Measurements from ENCODE around the gene NMBR.

NMBR gene

DNA sequence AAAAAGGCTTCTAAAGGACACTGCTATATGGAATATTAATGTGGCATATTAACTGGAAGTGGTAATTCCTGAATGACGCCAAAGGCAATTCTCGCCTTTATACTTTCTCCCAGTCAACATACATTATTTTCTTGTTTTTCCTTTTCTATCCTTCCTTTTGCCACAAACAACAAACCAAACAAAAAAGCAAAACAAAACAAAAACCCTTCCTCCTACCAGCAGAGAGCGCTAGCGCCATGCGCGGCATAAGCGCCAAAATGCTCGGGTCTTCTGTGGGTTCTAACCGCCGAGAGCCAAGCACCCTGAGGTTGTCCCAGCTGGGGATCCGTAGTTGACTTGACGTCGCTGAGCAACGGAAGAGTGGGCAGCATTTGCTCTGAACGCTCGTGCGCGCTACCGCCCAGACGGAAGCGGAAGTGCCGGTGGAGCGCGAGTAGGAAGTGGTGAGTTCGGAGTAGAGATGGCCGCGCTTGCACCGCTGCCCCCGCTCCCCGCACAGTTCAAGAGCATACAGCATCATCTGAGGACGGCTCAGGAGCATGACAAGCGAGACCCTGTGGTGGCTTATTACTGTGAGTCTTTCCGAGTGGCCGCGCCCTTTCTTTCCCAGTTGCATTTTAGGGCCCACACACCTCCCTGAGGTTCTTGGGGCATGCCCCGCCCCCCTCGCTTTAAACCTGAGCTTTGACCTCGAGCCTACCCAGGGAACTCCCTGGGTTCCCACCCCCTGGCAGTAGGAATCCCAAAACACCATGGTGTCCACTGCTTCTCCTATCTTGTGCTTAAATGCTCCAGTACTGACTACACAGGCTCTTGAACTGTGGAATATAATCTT, at the start of gene NMBR, which contains the start of gene VTA1:
TSS of gene NMBR (minus strand) at position 295 of the 835 bp plus-strand sequence. CDS start 58,464 bp downstream, outside the sequence.
TSS of gene VTA1 (plus strand) at position 436 of the 835 bp plus-strand sequence. CDS start at position 461, 25 bp downstream.
- Histone ChIP-seq H4K20me1 (ENCODE audit: insufficient read depth, low read length) (no peaks in the 10 kb centered on the region; the same call in 1 of the 2 replicates), H3K9me2 (replicated peaks; ENCODE audit: insufficient read depth, low read length) (no peaks in the 10 kb centered on the region), H3K4me2 (ENCODE audit: low read depth, low read length) (peak within 1 kb of the TSS; percentile 72), H3K27me3 (replicated peaks; ENCODE audit: insufficient read depth, low read length) (no peaks in the 10 kb centered on the region), H3K27ac (ENCODE audit: low read length) (peak within 1 kb of the TSS; percentile 32; the same call in 1 of the 2 replicates), H3F3A (ENCODE audit: insufficient read depth, low read length) (no peaks in the 10 kb centered on the region), H3K9ac (ENCODE audit: low read length) (peak within 1 kb of the TSS; percentile 67), H3K79me2 (ENCODE audit: low read length) (peaks cover 50% of the 10 kb centered on the region), H3K9me3 (replicated peaks; ENCODE audit: insufficient read depth, low read length) (no peaks in the 10 kb centered on the region), H3K36me3 (replicated peaks; ENCODE audit: insufficient read depth, low read length) (no peaks in the 10 kb centered on the region), H2AFZ (ENCODE audit: low read length) (peak within 1 kb of the TSS; percentile 71), H3K4me1 (ENCODE audit: low read length) (peaks cover 9% of the 10 kb centered on the region), H3K4me3 (ENCODE audit: low read length) (peak within 1 kb of the TSS; percentile 87)
- TF ChIP-seq EZH2 (optimal IDR thresholded peaks at IDR 0.05; ENCODE audit: low read depth, low read length) (no peak), EZH2phosphoT487 (IDR thresholded peaks at IDR 0.05; ENCODE audit: low read length) (no peak)
- TF ChIP-seq, protein P1, sequence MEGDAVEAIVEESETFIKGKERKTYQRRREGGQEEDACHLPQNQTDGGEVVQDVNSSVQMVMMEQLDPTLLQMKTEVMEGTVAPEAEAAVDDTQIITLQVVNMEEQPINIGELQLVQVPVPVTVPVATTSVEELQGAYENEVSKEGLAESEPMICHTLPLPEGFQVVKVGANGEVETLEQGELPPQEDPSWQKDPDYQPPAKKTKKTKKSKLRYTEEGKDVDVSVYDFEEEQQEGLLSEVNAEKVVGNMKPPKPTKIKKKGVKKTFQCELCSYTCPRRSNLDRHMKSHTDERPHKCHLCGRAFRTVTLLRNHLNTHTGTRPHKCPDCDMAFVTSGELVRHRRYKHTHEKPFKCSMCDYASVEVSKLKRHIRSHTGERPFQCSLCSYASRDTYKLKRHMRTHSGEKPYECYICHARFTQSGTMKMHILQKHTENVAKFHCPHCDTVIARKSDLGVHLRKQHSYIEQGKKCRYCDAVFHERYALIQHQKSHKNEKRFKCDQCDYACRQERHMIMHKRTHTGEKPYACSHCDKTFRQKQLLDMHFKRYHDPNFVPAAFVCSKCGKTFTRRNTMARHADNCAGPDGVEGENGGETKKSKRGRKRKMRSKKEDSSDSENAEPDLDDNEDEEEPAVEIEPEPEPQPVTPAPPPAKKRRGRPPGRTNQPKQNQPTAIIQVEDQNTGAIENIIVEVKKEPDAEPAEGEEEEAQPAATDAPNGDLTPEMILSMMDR (IDR thresholded peaks at IDR 0.05; ENCODE audit: low read length): peak; percentile 86
- peak; percentile 99 for DNase-seq

GRCh38 chr6:142195862-142196541, 49.1 kb upstream of the NMBR start:
- no peak for DNase-seq
- H3K9me2 ChIP-seq (replicated peaks; ENCODE audit: insufficient read depth, low read length): no peaks in the 10 kb centered on the region
- H3K4me2 ChIP-seq (ENCODE audit: low read depth, low read length): no peak overlapping the region
- H2AFZ ChIP-seq (ENCODE audit: low read length): no peak overlapping the region
- H3K9me3 ChIP-seq (replicated peaks; ENCODE audit: insufficient read depth, low read length): no peaks in the 10 kb centered on the region
- H3K27me3 ChIP-seq (replicated peaks; ENCODE audit: insufficient read depth, low read length): no peaks in the 10 kb centered on the region
- no peaks in the 10 kb centered on the region for H3F3A ChIP-seq (ENCODE audit: insufficient read depth, low read length)
- H3K9ac ChIP-seq (ENCODE audit: low read length): no peak overlapping the region
- no peak overlapping the region for H3K4me3 ChIP-seq (ENCODE audit: low read length)
- no peak for TF ChIP-seq EZH2 (optimal IDR thresholded peaks at IDR 0.05; ENCODE audit: low read depth, low read length)
- H3K36me3 ChIP-seq (replicated peaks; ENCODE audit: insufficient read depth, low read length): 0 out of 2 replicates have a peak, but pooled peaks cover 4% of the 10 kb centered on the region
- H3K79me2 ChIP-seq (ENCODE audit: low read length): peaks cover 10% of the 10 kb centered on the region; the same call in 1 of the 2 replicates
- H3K4me1 ChIP-seq (ENCODE audit: low read length): no peaks in the 10 kb centered on the region
- H4K20me1 ChIP-seq (ENCODE audit: insufficient read depth, low read length): no peaks in the 10 kb centered on the region
- no peak overlapping the region for H3K27ac ChIP-seq (ENCODE audit: low read length)

DNA sequence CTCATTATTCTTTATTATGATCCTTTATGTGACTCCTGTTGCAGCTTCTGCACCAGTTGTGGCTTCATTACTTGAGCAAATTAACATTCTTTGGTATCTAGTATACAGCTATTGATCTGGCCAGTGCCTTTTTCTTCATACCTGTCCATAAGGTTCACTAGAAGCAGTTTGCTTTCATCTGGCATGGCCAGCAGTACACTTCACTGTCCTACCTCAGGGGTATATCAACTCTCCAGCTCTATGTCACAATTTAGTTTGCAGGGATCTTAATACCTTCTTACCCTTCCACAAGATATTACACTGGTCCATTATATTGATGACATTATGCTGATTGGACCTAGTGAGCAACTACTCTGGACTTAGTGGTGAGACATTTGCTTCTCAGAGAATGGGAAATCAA, 46.7 kb upstream of the NMBR start:
- Histone ChIP-seq H3F3A (ENCODE audit: insufficient read depth, low read length) (no peaks in the 10 kb centered on the region), H3K27ac (ENCODE audit: low read length) (no peak overlapping the region), H3K9me2 (replicated peaks; ENCODE audit: insufficient read depth, low read length) (no peaks in the 10 kb centered on the region), H3K9ac (ENCODE audit: low read length) (no peak overlapping the region), H2AFZ (ENCODE audit: low read length) (no peak overlapping the region), H3K27me3 (replicated peaks; ENCODE audit: insufficient read depth, low read length) (no peaks in the 10 kb centered on the region), H3K4me1 (ENCODE audit: low read length) (no peaks in the 10 kb centered on the region), H3K36me3 (replicated peaks; ENCODE audit: insufficient read depth, low read length) (no peaks in the 10 kb centered on the region), H3K4me3 (ENCODE audit: low read length) (no peak overlapping the region), H3K4me2 (ENCODE audit: low read depth, low read length) (no peak overlapping the region), H3K9me3 (replicated peaks; ENCODE audit: insufficient read depth, low read length) (no peaks in the 10 kb centered on the region), H3K79me2 (ENCODE audit: low read length) (peaks cover 10% of the 10 kb centered on the region; the same call in 1 of the 2 replicates), H4K20me1 (ENCODE audit: insufficient read depth, low read length) (no peaks in the 10 kb centered on the region)
- DNase-seq: no peak
- TF ChIP-seq, protein P1 (IDR thresholded peaks at IDR 0.05; ENCODE audit: low read length): no peak
- TF ChIP-seq EZH2phosphoT487 (IDR thresholded peaks at IDR 0.05; ENCODE audit: low read length) (no peak), EZH2 (optimal IDR thresholded peaks at IDR 0.05; ENCODE audit: low read depth, low read length) (no peak)
